Amniotic epithelial cell (primary cell): ENCODE results near the gene CACFD1.
A peak's percentile ranks its signal among the peaks of the same experiment; 100 is the strongest.
"Not testable (repeated sequence)": the region's sequence is repeated elsewhere in the genome, so short reads cannot be mapped to it uniquely, and the experiment has no call there.

Source experiments
- DNase-seq: peaks from one replicate; pipeline ENCODE4 v3.0.0-alpha.2; 2010; ENCODE audit warnings: low read depth

CACFD1 gene

DNA sequence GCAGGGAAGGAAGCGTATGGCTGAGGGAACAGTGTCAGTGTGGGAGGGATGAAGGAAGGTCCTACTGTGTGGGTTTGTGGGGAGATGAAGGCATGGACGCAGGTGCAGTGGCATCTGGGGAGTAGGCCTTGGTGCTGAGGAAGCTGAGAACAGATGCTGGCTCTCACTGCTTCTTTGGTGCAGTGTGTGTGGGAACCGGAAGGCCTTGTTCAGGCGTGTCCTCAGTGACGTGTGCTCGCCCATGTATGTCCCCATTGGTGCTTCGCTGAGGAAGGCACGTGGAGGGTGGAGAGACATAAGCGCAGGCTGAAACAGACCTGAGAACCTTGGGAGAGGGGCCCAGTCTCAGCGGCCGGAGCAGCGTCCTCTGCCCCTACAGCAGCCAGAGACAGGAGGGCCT, 18.9 kb upstream of the CACFD1 start:
- no peak for DNase-seq

DNA sequence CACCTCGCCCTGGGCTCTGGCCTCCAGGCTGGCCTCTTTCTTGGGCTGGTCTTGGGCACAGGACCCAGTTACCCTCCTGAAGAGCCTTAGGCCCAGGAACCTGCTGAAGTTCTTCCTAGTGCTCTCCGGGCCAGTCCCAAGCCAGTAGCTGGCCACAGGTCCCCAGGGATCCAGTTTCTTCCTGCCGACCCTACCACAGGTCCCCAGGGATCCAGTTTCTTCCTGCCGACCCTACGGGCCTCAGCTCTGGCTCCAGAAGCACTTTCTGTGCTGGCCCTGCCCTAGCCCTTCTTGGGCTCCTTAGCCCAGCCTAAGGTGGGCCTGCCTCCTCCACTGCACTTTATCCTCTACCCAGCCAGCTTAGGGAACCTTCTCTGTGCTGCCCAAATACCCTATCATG, 18.2 kb upstream of the CACFD1 start:
- DNase-seq, result no peak

DNA sequence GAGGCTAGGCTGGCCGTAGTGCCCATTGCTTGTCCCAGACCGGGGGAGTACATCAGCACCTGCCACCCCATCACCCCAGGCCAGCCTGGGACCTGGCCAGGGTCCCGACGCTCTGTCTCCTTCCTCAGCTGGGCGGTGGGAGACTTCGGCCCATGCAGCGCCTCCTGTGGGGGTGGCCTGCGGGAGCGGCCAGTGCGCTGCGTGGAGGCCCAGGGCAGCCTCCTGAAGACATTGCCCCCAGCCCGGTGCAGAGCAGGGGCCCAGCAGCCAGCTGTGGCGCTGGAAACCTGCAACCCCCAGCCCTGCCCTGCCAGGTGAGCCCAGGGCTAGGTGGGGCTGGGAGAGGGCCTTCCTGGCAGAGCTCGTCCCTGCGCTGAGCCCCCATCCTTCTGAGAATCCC, 16.5 kb upstream of the CACFD1 start:
- no peak for DNase-seq

DNA sequence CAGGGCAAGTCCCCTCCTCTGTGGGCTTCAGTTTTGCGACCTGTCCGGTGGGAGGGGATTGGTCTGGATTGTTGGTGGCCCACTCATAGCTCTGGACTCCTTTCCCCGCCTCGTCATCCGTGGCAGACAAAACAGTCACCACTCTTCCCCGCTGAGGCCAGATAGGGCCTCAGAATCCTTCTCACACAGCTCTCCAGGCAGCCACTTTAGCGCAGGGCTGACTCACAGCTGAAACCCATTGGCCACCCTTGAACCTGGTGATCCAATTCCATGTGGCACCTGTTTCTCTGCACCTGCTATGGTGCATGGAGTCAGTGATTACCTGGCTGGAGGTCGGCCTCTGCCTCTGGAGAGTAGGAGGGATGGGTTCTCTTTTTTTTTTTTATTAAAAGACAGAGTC, 15.8 kb upstream of the CACFD1 start:
- no peak for DNase-seq

DNA sequence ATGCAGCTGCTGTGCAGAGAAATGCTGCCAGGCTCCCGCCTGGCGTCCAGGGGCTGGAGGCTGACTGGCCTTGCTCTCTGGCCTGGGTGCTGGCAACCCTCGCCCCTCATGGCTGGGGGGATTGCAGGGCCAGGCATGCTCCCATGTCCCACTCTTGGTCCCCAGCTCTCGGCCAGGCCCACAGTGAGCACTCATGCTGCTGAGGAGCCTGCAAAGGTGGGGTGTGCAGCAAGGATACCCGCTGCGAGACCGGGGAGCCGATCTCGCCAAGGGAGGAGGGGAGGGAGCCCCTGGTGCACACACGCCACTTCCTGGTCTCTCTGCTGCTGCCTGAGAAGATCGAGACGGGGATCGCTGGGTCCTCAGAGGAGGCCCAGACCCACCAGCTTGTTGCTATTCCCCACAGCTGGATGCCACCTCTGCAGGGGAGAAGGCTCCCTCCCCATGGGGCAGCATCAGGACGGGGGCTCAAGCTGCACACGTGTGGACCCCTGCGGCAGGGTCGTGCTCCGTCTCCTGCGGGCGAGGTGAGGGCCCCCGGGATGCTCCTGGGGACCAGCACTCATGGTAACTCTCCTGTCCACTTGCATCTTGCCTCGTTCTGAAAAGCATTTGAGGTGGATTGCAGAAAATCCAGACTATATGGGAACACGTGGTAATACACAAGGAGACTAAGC, 14.3 kb upstream of the CACFD1 start:
- no peak for DNase-seq

DNA sequence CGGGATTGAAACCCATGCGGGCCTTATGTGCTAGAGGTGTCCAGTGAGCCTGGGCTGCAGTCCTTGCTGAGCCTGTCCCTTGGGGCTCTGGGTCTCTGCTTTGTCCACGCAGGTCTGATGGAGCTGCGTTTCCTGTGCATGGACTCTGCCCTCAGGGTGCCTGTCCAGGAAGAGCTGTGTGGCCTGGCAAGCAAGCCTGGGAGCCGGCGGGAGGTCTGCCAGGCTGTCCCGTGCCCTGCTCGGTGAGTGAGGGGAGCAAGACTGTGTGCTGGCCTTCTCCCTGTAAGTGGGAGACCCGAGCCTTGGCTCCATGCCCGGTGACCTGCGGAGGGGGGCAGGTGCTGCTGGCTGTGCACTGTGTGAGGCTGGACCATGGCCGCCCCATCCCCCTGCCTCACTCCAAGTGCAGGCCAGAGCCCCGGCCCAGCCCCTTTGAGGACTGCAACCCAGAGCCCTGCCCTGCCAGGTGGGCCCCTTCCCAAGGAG, 11.2 kb upstream of the CACFD1 start:
- DNase-seq, result no peak

DNA sequence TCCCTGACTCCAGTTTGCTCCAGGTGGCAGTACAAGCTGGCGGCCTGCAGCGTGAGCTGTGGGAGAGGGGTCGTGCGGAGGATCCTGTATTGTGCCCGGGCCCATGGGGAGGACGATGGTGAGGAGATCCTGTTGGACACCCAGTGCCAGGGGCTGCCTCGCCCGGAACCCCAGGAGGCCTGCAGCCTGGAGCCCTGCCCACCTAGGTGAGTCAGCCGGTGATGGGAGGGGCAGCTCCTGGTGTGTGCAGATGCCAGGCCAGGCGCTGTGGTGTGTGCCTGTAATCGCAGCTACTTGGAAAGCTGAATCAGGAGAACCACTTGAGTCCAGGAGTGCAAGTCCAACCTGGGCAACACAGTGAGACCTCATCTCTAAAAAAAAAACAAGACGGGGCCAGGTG, 10.0 kb upstream of the CACFD1 start:
- peak; percentile 66 for DNase-seq

DNA sequence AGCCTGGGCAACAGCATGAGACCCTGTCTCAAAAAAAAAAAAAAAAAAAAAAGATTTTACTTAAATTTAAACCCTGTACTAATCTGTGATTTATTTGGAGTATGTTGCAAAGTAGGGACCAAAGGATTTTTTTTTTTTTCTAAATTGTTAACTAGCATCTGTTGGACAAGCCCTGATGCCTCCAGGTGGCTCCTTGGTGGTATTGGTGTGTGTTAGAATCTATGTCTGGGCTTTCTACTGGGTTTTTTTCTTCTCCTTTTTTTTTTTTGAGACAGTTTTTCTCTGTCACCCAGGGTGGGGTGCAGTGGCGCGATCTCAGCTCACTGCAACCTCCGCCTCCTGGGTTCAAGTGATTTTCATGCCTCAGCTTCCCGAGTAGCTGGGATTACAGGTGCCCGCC, 7.9 kb upstream of the CACFD1 start:
- not testable (repeated sequence) for DNase-seq

DNA sequence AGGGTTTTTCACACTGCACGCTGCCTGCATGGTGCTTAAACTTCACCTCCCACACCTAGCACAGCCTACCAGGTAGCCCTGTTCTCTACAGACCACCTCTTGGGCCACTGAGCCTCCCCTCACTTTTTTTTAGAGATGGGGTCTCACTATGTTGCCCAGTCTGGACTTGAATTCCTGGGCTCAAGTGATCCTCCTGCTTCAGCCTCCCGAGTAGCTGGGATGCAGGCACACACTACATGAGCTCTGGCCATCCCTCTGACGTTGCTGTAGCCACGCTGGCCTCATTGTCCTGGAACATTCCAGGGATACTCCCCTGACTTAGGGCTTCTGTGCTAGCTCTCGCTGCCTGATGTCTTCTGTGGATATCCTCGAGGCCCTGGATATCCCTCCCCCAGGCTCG, 7.2 kb upstream of the CACFD1 start:
- DNase-seq, result no peak

DNA sequence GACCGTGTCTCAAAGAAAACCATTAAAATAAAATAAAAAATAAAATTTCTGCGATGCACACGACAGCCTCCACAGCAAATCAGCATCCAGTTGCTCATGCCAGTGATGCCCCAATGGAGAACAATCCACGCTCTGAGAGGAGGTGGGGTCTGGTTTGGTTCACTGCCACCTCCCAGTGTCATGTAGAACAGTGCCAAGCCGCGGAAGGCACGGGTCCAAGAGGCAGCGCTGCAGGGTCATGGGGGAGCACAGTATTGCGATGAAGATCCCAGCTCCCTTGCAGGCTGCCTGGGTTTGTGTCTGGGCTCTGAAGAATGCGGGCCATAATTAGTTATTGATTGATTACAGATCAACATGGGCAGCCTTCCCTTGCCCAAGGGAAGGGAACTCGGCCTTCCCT, 6.1 kb upstream of the CACFD1 start:
- DNase-seq, result no peak

DNA sequence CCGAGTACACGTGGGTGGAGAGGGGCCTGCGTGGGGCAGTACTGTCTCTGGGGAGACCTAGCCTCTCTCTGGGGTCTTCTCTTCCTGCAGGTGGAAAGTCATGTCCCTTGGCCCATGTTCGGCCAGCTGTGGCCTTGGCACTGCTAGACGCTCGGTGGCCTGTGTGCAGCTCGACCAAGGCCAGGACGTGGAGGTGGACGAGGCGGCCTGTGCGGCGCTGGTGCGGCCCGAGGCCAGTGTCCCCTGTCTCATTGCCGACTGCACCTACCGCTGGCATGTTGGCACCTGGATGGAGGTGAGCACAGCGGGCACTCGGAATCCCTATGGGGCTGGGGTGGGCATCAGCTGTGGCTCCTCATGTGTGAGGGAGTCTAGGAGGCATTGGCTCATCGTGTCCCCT, 5.5 kb upstream of the CACFD1 start:
- DNase-seq, result no peak

DNA sequence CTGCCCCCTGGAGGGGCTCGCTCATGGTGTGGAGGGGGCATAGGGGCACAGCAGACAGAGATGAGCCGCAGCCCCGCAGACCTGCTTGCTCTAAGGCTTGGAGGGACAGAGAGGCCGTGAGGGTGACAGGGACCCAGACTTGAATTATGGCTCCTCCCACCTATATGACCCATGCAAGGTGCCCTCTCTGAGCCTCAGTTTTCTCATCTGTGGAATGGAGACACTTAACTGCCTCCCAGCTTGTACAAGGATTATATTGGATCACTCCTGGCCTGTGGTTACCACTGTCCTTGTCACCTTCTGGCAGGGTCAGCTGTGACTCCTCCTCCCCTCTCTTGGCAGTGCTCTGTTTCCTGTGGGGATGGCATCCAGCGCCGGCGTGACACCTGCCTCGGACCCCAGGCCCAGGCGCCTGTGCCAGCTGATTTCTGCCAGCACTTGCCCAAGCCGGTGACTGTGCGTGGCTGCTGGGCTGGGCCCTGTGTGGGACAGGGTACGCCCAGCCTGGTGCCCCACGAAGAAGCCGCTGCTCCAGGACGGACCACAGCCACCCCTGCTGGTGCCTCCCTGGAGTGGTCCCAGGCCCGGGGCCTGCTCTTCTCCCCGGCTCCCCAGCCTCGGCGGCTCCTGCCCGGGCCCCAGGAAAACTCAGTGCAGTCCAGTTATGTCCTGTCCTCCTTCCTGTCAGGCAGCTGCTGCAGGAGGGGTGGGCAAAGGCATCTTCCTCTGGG, 4.7 kb upstream of the CACFD1 start:
- DNase-seq, result no peak

DNA sequence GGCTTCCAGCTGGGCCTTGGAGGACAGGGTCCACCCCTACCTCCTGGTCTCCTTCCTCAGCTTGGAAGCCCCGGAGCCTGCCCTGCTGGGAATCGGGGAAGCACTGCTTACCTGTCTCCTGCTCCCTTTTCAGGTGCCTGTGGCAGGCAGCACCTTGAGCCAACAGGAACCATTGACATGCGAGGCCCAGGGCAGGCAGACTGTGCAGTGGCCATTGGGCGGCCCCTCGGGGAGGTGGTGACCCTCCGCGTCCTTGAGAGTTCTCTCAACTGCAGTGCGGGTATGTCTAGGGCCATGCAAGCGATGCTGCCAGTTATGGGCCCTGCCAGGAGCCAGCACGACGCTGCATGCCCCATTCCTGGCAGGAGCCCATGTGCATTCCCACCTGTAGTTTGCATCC, 3.8 kb upstream of the CACFD1 start:
- DNase-seq, result no peak

DNA sequence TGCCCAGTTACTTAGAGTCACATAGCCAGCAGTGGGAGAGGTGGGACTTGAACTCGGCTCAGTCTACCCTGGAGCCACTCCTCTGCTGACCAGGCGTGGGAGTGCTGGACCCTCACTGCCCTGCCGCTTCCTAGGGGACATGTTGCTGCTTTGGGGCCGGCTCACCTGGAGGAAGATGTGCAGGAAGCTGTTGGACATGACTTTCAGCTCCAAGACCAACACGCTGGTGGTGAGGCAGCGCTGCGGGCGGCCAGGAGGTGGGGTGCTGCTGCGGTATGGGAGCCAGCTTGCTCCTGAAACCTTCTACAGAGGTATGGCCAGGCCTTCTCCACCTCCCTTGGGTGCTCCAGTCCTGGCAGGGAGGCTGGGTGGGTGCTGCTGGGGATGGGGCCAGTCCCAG, 3.4 kb upstream of the CACFD1 start:
- DNase-seq, result no peak

DNA sequence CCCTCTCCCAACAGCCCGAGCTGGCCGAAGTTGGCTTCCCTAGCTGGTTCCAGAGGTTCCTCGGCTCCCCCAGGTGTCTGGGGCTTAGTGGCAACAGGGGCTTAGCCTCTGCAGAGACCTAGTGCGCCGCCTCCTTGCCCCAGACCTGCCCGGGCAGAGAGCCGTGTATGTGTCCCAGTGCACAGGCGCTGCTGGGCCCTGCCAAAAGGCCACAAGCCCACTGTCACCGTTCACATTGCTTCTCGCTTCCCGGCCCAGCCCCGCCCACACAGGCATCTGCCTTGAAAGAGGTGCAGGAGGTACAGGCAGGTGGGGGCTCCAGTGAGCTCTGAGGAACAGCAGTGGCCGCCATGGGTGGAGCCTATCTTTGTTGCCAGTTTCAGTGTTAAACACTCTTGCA, 2.5 kb upstream of the CACFD1 start:
- no peak for DNase-seq

DNA sequence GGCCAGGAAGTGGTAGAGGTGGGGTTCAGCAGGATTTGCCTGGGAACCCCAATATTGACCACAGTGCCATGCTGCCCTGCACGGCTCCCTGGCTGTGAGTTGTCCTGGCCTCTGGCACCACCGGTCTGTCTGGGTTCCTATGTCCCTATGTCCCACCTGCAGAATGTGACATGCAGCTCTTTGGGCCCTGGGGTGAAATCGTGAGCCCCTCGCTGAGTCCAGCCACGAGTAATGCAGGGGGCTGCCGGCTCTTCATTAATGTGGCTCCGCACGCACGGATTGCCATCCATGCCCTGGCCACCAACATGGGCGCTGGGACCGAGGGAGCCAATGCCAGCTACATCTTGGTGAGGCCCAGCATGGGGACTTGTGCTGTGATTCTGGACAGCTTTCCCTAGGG, 2.0 kb upstream of the CACFD1 start:
- DNase-seq, result no peak

DNA sequence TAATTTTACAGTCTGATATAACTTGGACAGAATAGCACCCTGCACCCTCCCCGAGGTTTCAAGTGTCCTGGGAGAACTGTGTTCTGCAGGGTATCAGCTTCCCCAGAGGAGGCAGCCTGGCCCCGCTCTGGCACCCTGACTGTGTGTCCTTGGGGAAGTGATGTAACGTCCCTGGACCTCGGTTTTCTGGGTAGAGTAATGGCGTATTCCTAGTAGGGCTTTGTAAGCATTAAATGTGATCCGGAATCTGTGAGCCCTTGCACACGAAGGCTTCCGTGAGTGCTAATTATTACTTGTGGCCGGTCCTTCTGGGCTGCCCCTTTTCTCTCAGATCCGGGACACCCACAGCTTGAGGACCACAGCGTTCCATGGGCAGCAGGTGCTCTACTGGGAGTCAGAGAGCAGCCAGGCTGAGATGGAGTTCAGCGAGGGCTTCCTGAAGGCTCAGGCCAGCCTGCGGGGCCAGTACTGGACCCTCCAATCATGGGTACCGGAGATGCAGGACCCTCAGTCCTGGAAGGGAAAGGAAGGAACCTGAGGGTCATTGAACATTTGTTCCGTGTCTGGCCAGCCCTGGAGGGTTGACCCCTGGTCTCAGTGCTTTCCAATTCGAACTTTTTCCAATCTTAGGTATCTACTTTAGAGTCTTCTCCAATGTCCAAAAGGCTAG, 1.0 kb upstream of the CACFD1 start:
- DNase-seq, result no peak

DNA sequence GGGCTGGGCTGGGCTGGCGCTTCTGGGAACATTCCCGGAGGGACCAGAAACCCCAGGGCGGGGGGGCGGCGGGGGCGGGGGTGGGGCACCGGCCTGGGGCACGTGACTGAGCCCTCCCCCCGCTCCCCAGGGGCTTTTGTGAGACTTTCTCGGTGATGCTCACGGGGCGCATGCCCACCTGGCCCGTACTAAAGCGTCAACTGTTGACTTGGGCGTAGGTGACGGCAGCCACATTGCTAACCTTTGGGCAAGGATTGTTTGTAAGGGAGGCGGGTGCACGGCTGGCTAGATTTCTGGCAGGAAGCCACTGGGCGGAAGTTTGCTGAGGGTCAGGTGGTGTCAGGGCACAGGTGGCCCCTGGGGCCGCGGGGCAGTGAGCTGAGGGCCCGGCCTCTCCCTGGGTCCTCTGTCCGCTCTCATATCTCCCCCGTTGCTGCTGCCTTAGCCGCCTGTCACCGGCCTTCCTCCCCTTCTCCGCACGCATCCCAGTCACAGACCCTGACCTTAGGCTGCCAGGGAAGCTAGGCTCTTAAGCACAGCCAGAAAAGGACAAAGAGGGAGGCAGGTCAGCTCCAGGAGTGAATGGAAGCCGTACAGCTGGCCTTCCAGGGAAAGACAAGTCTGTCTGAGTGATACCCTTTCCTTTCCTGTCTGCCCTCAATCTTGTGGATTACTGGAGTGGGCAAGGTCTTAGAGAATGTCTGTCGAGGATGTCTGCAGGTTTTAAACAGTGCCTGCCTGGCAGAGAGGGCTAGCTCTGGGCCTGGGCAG, 812 bp downstream of the CACFD1 start:
- DNase-seq, result peak; percentile 21

DNA sequence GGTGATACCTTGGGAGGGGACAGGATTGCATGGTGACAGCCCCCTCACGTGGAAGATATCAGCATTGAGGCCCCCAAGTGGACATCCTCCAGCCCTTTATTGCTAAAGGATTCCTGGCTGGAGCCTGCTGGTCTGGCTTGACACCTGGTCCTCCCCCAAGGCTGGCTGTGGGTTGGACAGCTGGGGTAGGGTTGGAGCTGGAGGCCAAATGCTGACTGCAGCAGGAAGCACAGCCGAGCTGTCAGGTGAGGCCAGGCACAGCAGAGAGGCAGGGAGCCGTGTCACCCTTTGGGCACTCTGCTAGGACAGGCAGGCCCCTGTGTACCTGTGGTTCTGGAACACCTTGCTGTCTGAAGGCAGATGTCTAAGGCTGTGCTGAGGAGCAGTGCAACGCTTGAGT, 2.2 kb downstream of the CACFD1 start:
- DNase-seq, result no peak

DNA sequence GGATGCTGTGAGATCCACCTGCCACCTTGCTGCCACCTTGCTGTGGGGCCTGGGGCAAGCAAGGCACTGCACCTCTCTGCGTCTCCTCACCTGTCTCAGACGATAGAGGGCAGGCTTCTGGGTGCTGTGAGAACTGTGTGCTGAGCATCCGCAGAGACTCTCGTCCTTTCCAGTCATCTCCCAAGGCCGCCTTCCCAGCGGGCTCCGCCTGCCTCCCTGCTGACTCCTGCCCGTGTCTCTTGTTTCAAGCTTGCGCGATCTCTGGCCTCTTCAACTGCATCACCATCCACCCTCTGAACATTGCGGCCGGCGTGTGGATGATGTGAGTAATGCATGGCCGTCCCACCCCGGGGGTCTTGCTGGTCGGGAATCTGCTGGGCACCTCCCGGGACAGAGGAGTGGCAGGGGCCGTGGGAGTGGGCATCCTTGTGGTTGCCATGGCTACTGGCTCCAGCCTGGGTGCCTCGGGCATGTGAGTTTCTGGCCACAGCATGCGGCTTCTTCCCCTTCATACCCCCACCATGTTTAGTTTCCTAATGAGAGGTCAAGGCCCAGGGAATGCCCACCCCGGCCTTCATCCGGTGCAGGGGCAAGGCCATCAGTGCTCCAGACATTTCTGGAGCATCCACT, 3.6 kb downstream of the CACFD1 start:
- no peak for DNase-seq

DNA sequence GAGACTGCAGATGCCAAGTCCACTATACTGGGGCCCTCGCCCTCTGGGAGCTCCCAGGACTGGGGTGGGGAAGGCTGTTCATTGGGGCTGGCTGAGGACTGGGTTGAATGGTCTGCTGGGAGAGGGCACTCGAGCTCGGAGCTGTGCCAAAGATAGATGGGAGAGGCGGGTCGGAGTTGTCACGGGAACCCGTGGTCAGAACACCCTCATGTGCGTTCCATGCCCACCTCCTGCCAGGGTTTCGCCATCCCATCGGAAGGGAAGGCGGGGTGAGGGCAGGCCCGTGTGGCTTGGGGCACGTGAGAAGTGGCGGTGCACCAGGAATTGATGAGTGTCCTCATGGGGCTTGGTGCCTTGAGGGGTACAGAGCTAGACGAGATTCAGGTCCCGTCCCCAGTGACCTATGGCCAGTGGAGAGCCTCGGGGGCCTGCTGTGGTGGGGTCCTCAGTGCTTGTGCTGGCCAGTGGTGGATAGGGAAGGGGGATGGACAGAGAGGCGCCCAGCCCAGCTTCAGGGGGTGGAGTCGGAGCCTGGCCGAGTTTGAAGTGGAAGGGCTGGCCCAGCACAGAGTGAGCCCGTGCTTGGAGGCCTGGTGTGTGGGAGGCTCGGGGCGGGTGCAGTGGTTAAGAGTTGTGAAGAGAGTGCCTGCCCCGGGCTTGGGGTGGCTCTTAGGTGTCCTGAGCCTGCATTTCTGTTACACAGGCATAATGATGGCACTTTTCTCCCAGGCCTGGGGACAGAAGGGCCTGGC, 4.3 kb downstream of the CACFD1 start:
- DNase-seq, result peak; percentile 52
